Measurements from ENCODE around the gene SLU7.
A peak's percentile ranks its signal among the peaks of the same experiment; 100 is the strongest.

DNA sequence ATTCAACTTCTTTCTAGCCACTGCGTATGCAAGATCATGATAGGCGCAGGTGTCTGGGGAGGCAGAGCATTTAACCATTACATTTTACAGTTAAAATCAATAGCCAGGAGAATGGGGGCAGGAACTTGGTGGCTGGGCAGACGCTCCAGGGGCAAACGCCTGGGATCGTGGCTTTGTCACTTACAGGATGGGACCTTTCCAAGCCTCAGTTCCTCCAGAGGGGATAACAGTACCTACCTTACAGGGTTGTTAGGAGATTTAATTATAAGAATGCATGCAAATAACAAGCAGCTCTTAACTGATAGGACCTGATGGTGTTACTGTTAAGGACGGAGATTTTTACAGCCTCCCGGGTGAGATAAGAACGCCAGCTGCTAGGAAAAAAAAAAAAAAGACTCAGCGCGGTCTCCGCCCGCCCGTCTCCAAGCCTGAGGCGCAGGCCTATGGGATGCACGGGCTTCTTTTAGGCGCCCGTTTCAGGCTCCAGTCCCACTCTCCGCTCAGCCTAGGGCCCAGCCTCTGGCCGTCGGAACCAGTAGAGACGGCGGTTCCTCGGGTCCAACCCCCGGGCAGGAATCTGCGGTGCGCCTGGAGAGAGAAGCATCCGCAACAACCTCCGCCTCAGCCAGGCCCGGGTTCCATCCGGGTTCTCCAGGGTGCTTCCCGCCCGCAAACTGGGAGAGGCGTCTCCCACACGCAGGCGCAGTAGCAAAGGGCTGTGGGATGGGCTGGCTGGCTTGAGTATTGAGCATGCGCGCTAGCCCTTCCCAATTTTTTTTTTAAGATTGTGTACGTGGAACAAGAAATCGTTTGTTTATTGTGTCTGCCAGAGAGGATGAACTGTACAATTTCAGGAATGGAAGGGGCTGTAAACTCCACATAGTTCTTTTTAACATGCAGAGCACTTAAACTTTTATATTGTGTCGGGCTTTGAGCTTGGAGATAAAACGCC lies 19.2 kb downstream of the SLU7 start, which contains the start of gene FAM200C:
- TF ChIP-seq POLR2AphosphoS5 (IDR thresholded peaks at IDR 0.05; ENCODE audit: low read depth, low read length) (peak; percentile 97), CBX3 (IDR thresholded peaks at IDR 0.05; ENCODE audit: low read depth) (no peak), JUND (IDR thresholded peaks at IDR 0.05) (no peak), EZH2 (IDR thresholded peaks at IDR 0.05) (no peak), POLR2A (IDR thresholded peaks at IDR 0.05; ENCODE audit: borderline replicate concordance, extremely low read depth, insufficient read depth, insufficient read length) (peak; percentile 94)
- TF ChIP-seq, protein P1, sequence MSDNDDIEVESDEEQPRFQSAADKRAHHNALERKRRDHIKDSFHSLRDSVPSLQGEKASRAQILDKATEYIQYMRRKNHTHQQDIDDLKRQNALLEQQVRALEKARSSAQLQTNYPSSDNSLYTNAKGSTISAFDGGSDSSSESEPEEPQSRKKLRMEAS (IDR thresholded peaks at IDR 0.05), result no peak; the same call in 1 of the 2 replicates
- TF ChIP-seq, protein P2, sequence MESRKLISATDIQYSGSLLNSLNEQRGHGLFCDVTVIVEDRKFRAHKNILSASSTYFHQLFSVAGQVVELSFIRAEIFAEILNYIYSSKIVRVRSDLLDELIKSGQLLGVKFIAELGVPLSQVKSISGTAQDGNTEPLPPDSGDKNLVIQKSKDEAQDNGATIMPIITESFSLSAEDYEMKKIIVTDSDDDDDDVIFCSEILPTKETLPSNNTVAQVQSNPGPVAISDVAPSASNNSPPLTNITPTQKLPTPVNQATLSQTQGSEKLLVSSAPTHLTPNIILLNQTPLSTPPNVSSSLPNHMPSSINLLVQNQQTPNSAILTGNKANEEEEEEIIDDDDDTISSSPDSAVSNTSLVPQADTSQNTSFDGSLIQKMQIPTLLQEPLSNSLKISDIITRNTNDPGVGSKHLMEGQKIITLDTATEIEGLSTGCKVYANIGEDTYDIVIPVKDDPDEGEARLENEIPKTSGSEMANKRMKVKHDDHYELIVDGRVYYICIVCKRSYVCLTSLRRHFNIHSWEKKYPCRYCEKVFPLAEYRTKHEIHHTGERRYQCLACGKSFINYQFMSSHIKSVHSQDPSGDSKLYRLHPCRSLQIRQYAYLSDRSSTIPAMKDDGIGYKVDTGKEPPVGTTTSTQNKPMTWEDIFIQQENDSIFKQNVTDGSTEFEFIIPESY (IDR thresholded peaks at IDR 0.05; ENCODE audit: extremely low read depth, insufficient replicate concordance, low read length), result no peak
- TF ChIP-seq, protein P3, sequence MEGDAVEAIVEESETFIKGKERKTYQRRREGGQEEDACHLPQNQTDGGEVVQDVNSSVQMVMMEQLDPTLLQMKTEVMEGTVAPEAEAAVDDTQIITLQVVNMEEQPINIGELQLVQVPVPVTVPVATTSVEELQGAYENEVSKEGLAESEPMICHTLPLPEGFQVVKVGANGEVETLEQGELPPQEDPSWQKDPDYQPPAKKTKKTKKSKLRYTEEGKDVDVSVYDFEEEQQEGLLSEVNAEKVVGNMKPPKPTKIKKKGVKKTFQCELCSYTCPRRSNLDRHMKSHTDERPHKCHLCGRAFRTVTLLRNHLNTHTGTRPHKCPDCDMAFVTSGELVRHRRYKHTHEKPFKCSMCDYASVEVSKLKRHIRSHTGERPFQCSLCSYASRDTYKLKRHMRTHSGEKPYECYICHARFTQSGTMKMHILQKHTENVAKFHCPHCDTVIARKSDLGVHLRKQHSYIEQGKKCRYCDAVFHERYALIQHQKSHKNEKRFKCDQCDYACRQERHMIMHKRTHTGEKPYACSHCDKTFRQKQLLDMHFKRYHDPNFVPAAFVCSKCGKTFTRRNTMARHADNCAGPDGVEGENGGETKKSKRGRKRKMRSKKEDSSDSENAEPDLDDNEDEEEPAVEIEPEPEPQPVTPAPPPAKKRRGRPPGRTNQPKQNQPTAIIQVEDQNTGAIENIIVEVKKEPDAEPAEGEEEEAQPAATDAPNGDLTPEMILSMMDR (IDR thresholded peaks at IDR 0.05 in 2 of 3, conservative IDR thresholded peaks at IDR 0.05 in 1 of 3; ENCODE audit: borderline replicate concordance in 1 of 3, insufficient read depth in 1 of 3, low read depth in 2 of 3, low read length in 2 of 3), result no peak
- TF ChIP-seq, protein P4, sequence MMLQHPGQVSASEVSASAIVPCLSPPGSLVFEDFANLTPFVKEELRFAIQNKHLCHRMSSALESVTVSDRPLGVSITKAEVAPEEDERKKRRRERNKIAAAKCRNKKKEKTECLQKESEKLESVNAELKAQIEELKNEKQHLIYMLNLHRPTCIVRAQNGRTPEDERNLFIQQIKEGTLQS (IDR thresholded peaks at IDR 0.05), result no peak
